GM21360 (cell line): ENCODE results near the gene SLC15A5.

ENCODE experiments used
- ATAC-seq: cut with Tn5 transposase; IDR thresholded peaks from one replicate; pipeline ENCODE4 v1.9.1; 2021; ENCODE audit warnings: mild to moderate bottlenecking, moderate library complexity; ENCODE audit not compliant: unreplicated experiment

SLC15A5 gene

GRCh38 chr12:16183541-16183940 lies 93.9 kb downstream of the SLC15A5 start:
- ATAC-seq: no peak

GRCh38 chr12:16175840-16176239 lies 101.6 kb downstream of the SLC15A5 start:
- ATAC-seq: no peak

DNA sequence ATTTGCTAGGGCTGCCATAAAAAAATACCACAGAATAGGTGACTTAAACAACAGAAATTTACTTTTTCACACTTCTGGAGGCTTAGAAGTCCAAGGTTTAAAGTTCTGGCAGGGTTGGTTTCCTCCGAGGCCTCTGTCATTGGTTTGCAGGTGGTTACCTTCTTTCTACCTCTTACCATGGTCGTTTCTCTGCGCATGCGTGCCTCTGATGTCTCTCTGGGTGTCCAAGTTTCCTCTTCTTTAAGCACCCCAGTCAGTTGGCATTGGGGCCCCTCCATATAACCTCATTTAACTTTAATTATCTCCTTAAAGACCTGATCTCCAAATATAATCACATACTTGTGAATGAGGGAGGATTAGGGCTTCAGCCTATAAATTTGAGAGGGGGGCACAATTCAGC lies 103.2 kb downstream of the SLC15A5 start:
- no peak for ATAC-seq

DNA sequence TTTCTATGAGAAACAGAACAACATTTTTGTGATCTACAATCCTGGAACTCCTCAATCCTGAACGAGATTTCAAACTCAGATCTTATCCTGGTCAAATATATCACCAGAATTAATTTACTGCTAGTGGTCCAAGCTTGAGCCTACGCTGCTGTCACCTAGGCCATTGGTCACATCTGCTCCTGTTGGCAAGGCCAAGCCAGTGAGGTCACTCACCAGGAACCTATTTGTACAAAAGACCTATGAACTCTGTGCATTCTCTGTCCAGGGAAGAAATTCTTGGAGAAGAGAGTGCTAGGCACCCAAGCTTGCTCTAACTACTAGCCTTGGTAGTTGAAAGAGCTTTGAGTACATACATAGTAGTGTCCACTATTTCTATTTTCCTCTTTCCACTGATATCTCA lies 106.1 kb downstream of the SLC15A5 start:
- ATAC-seq: no peak

- ATAC-seq: no peak
Measured at GRCh38 chr12:16168078-16168477, 109.4 kb downstream of the SLC15A5 start.

GRCh38 chr12:16166563-16167470 lies 110.7 kb downstream of the SLC15A5 start:
- no peak for ATAC-seq

DNA sequence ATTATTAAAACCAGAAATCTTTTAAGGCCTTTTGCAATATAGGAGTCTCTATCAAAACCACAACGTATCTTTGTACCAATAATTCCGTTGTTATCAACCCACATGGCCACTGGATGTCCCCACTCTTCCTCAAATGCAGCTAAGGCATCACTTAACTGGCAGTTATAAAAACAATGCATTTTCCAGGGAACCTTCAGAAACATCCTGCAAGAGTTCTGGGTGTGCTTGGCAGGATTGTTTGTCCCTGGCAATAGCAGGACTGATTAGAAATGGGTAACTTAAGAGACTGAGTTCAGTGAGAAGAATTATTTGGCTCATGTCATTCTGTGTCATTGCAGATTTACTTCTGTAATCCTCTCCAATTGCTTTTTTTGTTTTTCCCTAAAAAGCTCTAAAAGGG lies 112.0 kb downstream of the SLC15A5 start:
- no peak for ATAC-seq

GRCh38 chr12:16163901-16164300 lies 113.6 kb downstream of the SLC15A5 start:
- no peak for ATAC-seq

GRCh38 chr12:16163146-16163545 lies 114.3 kb downstream of the SLC15A5 start:
- no peak for ATAC-seq

GRCh38 chr12:16159571-16159970 lies 117.9 kb downstream of the SLC15A5 start:
- ATAC-seq: no peak

GRCh38 chr12:16158050-16158449 lies 119.4 kb downstream of the SLC15A5 start:
- no peak for ATAC-seq

- no peak for ATAC-seq
Measured at GRCh38 chr12:16155938-16156337, 121.5 kb downstream of the SLC15A5 start.

- no peak for ATAC-seq
Measured at GRCh38 chr12:16154990-16155389, 122.5 kb downstream of the SLC15A5 start.

GRCh38 chr12:16152885-16153673 lies 124.4 kb downstream of the SLC15A5 start:
- no peak for ATAC-seq

DNA sequence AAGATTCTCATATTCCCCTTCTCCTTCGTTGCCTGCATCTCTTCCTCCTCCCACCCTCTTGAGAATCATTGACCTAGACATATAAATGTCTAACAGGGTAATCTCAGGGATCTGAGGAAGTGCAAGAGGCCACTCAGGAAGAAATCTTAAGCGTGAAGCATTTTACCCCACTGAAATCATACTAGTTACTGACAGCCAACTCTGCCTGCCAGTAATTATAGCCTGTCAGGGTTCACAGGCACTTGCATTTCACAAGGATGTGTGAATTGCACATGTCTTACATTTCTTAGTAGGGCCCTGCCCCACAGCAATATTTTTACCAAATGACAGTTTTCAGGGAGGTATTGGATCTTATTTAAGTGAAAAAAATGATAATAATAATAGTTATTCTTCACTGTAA lies 127.2 kb downstream of the SLC15A5 start:
- no peak for ATAC-seq

GRCh38 chr12:16148938-16149337 lies 128.5 kb downstream of the SLC15A5 start:
- ATAC-seq: no peak
